Measurements from ENCODE around the gene MRPL55. TPM values are rescaled to one million over a fixed set of nuclear protein-coding genes. Genes with fewer than 3 reads are reported as not detected.
A peak's percentile ranks its signal among the peaks of the same experiment; 100 is the strongest.

Gene MRPL55
- total and polyA plus RNA-seq, 2 of the 13 experiments (the other 11 are each of a cell fraction or from before 2014, with no cell fraction given) = 58.6 to 92.9 TPM

DNA sequence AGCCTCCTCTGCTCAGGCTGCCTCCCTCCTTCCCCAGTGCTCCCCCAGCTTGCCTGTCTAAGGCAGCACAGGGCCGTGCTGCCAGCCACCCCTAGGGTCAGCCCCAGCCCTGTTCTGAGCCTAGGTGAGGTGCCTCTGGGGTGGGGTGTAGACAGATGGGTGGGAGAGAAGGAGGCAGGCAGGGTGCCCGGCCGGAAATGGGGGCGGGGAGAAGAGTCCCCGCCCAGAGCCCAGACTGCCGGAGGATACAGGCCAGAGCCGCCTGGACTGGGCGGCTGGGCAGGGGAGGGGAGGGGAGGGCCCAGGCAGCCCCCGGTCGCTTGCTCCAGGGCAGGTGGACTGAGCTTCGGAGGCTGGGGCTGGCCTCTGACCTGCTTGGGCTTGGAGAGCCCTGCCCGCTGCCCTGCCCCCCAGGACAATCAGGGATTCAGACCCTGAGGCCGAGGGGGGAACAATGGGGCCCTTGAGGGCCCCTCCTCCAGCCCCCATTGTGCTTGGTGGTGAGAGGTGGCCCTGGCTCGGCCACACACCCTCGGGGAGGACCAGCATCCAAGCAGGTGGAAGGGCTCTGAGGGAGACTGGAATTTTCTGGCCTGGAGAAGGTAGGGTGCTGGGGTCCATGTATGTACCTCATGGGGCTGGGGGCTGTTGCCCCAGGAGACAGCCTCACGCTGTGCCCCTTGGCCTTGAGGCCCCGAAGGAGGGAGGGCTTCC lies 40.5 kb upstream of the MRPL55 start, which contains the start of gene GJC2 (continued):
- TF ChIP-seq ZNF589 (CRISPR knock-in tag; conservative IDR thresholded peaks at IDR 0.05) (no peak), YY1 (IDR thresholded peaks at IDR 0.05; ENCODE audit: insufficient read depth, insufficient replicate concordance, low read depth, low read length) (no peak)

DNA sequence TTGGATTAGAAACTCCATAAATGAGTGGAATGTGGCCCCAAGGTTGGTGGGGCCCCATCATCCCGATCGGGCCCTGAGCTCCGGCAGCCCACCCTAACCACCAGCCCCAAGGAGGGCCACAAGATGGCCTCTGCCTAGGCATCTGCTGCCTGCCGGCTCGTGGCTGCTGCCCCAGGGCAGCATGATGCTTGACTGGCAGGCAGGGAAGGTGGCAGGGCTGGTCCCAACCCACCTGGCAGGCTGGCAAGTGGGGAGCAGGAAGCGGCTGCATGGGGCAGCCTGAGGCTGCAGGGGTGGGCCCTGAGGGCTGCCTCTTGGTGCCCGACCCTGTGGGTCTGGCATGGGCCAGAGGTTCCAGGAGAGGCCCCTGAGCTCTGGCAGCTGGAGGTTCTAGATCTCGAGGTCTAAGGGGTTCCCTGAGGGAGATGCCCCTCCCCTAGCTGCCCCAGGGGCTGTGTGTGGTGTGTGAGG lies 39.9 kb upstream of the MRPL55 start:
- Histone ChIP-seq H3K9me3 (ENCODE audit: low read length) (no peaks in the 10 kb centered on the region), H3K79me2 (ENCODE audit: insufficient read depth, low read length) (peaks cover 28% of the 10 kb centered on the region), H2AFZ (ENCODE audit: low read length) (no peak overlapping the region), H3K27ac (ENCODE audit: extremely low read length, insufficient read depth, low read length) (peak overlapping the region; percentile 73), H3K4me2 (ENCODE audit: low read depth, low read length) (peak overlapping the region; percentile 96), H4K20me1 (ENCODE audit: insufficient read depth, low read length) (peaks cover 13% of the 10 kb centered on the region; the same call in 1 of the 2 replicates), H3K4me3 (replicated peaks in 1 of 3; ENCODE audit: insufficient read depth in 1 of 3, low read depth in 2 of 3, low read length in 3 of 3) (peak overlapping the region in 2 of 3 experiments; percentile 54 to 78; a peak in 3 of 6 replicates), H3K9ac (ENCODE audit: insufficient read depth, low read depth, low read length) (peak overlapping the region; percentile 77), H3K27me3 (ENCODE audit: control insufficient read depth in 1 of 2, insufficient read depth in 2 of 2, low read length in 2 of 2) (no peaks in the 10 kb centered on the region), H3K36me3 (replicated peaks in 1 of 2; ENCODE audit: control insufficient read depth in 1 of 2, insufficient read depth in 2 of 2, low read length in 2 of 2) (peaks cover 2 to 17% of the 10 kb centered on the region in 2 experiments; a peak in 4 of 5 replicates), H3K4me1 (ENCODE audit: insufficient read depth, low read length) (peaks cover 43% of the 10 kb centered on the region)
- FAIRE-seq (no peak), ATAC-seq (no peak), DNase-seq (ENCODE audit: low spot score) (no peak)
- ChIA-PET CTCF (ENCODE audit: low intra/inter-chr PET ratio, low total read pairs) (no interaction called here), POLR2A (interaction anchor here (0.6 to 7.9 kb wide), 5 partner anchors 8 to 17 kb away, joined by 4 to 72 read pairs (median 5); partner anchors contain the start of genes GUK1 and IBA57)
- intact Hi-C loops (cut with micrococcal nuclease; ENCODE audit: unreplicated experiment) (no loop called here), in situ Hi-C loops (cut with HindIII; ENCODE audit: extremely low pct_ligation_motif_present, low pct_unique_long_range_greater_than_20kb) (no loop called here)
- WGBS (ENCODE audit: low lambda C conversion rate) = 100% methylated on average over 1 of the region's 8 CpGs
- no TSS peak for BruUV-seq (replicated peaks)
- TF ChIP-seq EZH2 (conservative IDR thresholded peaks at IDR 0.05; ENCODE audit: low read depth, low read length) (no peak), HNRNPL (IDR thresholded peaks at IDR 0.05; ENCODE audit: low read depth, low read length) (0 out of 2 replicates have a peak, but pooled peaks have one; percentile 36), ZNF761 (CRISPR knock-in tag; conservative IDR thresholded peaks at IDR 0.05) (no peak), SMAD1 (CRISPR knock-in tag; IDR thresholded peaks at IDR 0.05; ENCODE audit: borderline replicate concordance, low read depth) (0 out of 2 replicates have a peak, but pooled peaks have one; percentile 11)
- TF ChIP-seq, protein P1, sequence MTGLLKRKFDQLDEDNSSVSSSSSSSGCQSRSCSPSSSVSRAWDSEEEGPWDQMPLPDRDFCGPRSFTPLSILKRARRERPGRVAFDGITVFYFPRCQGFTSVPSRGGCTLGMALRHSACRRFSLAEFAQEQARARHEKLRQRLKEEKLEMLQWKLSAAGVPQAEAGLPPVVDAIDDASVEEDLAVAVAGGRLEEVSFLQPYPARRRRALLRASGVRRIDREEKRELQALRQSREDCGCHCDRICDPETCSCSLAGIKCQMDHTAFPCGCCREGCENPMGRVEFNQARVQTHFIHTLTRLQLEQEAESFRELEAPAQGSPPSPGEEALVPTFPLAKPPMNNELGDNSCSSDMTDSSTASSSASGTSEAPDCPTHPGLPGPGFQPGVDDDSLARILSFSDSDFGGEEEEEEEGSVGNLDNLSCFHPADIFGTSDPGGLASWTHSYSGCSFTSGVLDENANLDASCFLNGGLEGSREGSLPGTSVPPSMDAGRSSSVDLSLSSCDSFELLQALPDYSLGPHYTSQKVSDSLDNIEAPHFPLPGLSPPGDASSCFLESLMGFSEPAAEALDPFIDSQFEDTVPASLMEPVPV (CRISPR knock-in tag; IDR thresholded peaks at IDR 0.05) = 0 out of 2 replicates have a peak, but pooled peaks have one; percentile 28

Data from HepG2 (cell line).